HG03280 (cell line): ENCODE measurements around the gene CANT1.
"Not testable (repeated sequence)": the region's sequence is repeated elsewhere in the genome, so short reads cannot be mapped to it uniquely, and the experiment has no call there.

Source experiments
- ATAC-seq: cut with Tn5 transposase; IDR thresholded peaks from one replicate; pipeline ENCODE4 v1.9.1; 2021; ENCODE audit warnings: mild to moderate bottlenecking, moderate library complexity; ENCODE audit not compliant: unreplicated experiment

Gene CANT1

GRCh38 chr17:79043931-79044320 is 34.4 kb upstream of the CANT1 start:
- no peak for ATAC-seq

GRCh38 chr17:79043191-79043930 is 33.8 kb upstream of the CANT1 start:
- ATAC-seq = no peak

DNA sequence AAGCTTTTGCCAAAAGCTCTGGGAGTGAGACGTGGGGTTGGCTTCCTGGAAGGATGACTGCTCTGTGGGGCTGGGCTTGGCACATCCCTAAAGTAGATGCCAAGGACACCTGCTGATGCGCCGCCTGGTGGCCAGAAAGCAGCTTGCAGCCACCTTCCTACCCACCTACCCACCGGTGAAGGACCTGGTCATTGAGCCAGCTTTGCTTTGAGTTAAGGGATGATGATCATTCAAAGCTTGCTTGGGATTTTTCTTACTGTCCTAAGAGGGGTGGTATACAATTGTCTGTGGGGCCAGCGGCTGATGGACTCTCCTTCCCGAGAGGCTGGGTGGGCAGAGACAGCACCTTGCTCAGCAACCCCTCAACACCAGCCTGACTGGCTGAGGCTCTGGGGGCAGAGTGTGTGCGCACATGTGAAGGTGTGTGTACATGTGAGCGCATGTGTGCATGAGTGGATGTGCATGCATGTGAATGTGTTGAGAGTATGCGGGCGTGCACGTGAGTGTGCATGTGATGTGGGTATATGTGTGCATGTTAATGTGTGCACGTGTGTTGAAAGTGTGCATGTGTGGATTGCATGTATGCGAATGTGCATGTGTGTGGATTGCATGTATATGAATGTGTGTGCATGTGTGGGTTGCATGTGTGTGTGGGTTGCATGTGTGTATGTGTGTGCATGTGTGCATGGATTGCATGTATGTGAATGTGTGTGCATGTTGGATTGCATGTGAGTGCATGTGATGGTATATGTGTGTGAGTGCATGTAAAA is 33.0 kb upstream of the CANT1 start:
- ATAC-seq = no peak

DNA sequence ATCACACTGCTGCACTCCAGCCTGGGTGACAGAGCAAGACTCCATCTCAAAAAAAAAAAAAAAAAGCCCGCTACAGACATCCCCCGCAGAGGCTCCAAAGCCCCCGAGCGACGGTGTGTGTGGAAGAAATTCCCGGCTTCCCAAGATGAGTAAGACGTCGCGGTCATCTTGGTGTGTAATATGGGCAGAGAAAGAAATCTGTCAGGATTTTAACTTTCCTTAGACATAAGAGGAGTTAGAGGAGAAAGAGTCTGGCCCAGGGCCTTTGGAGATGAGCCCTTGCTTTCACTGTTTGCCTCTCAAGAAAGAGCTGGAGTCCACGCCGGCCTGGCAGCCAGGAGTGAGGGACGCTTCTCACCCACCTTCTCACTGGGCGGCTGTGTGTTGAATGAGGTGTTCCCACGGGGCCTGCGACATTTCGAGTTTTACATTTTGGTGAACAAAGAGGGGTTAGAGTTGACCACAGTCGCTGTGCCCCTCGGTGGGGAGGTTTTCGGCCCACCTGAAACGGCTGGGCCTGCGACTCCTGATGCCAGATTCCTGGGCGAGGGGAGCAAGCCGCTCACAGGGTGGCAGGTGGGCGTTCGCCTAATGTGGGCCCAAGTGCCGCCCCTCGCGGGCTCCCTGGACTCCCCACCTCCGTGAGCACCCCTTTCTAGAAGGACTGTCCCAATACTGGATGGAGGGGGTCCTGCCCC is 32.3 kb upstream of the CANT1 start:
- no peak for ATAC-seq

- ATAC-seq = no peak
Measured at GRCh38 chr17:79041041-79041570, 31.5 kb upstream of the CANT1 start.

DNA sequence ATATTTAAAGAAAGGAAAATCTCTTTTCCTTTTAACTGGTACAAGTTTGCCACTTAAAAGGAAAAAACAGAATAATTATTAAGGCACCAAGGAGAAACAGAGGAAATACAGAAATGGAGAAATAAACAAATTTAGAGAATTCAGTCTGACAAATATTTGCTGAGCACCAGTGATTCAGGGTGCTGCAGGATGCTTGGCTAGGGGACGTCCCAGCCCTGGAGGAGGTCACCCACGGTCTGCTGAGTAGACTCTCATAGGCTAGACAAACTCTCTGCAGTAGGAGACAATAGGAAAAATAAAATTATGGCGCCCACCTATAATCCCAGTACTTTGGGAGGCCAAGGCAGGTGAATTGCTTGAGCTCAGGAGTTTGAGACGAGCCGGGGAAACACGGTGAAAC is 30.3 kb upstream of the CANT1 start:
- ATAC-seq = no peak

DNA sequence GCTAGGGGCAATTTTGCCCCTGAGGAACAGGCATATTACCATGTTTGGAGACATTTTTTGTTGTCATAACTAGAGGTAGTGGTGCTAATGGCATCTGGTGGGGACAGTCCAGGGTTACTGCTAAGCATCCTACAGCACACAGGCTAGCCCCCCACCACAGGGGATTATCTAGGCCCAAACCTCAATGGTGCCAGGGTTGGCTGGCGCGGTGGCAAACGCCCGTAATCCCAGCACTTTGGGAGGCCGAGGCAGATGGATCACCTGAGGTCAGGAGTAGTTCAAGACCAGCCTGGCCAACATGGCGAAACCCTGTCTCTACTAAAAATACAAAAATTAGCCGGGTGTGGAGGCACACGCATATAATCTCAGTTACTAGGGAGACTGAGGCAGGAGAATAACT is 29.6 kb upstream of the CANT1 start:
- ATAC-seq = no peak

- ATAC-seq = no peak
Measured at GRCh38 chr17:79038545-79039135, 29.1 kb upstream of the CANT1 start.

DNA sequence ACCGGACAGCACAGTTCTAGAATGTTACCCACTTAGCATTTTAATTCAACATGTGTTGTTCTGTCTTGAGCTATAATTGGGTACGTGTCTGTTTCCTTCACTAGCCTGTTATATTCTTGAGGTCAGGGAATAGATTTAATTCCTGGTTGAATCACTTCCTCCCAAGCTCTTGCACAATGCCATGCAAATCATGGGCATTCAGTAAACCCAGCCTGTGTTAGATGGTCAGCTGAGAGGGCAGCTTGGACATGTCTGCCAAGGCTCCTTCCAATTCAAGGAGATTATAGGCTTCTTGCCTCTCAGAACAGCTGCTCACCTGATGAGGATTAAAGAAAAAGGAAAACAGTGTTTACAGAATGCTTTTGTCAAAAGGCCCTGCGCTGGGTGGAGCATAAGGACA is 27.0 kb upstream of the CANT1 start:
- no peak for ATAC-seq

- no peak for ATAC-seq
Measured at GRCh38 chr17:79036181-79036580, 26.6 kb upstream of the CANT1 start.

- ATAC-seq = no peak
Measured at GRCh38 chr17:79035686-79036085, 26.1 kb upstream of the CANT1 start.

DNA sequence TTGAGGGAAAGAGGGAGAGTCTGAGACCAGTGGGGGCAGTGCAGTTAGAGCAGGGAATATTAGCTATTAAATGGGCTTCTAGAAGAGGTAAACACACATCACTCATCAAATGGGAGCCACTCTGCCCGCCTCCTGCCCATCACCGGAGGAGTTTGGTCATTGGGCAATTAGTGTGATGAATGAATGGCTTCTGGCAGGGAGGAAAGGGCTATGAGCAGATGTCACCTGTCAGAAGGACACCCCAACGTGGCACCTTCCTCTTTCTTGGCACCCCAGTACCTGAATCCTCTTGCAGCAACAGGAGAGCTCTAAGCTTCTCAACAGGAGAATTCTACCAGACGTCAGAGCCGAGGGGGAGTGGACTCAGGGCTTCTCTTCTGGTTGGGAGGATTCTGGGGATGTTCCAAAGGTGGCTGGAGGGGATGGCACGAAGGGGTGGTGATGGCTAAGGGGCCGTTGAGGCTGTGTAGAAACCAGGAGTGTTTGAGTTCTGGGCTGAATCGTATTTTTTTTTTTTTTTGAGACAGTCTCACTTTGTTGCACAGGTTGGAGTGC is 25.4 kb upstream of the CANT1 start:
- ATAC-seq = no peak

GRCh38 chr17:79033741-79034501 is 24.4 kb upstream of the CANT1 start:
- ATAC-seq = no peak

- ATAC-seq = no peak
Measured at GRCh38 chr17:79033046-79033616, 23.6 kb upstream of the CANT1 start.

GRCh38 chr17:79031996-79032875 is 22.7 kb upstream of the CANT1 start:
- ATAC-seq = no peak

DNA sequence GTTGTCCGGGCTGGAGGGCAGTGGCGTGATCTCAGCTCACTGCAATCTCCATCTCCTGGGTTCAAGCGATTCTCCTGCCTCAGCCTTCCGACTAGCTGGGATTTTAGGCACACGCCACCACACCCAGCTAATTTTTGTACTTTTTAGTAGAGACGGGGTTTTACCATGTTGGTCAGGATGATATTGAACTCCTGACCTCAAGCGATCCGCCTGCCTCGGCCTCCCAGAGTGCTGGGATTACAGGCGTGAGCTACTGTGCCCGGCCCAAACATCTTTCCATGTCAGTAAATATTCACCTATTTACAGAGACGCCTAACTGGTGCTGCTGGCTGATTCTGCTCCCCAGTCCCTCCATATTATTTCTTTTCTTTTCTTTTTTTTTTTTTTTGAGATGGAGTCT is 21.1 kb upstream of the CANT1 start:
- ATAC-seq = not testable (repeated sequence)

GRCh38 chr17:79029327-79030009 is 19.9 kb upstream of the CANT1 start:
- no peak for ATAC-seq
